C4-2B (cell line): ENCODE results near the gene IRF2BP2.

Experiments
- ZFX ChIP-seq: fragments of 450-650 bp; IDR thresholded peaks from 2 replicates; pipeline ENCODE4 v1.6.1; 2017
- TF ChIP-seq, protein P1 (sequence below): fragments of 450-650 bp; conservative IDR thresholded peaks from 2 replicates; pipeline ENCODE4 v1.5.1; 2017; ENCODE audit warnings: mild to moderate bottlenecking

DNA sequence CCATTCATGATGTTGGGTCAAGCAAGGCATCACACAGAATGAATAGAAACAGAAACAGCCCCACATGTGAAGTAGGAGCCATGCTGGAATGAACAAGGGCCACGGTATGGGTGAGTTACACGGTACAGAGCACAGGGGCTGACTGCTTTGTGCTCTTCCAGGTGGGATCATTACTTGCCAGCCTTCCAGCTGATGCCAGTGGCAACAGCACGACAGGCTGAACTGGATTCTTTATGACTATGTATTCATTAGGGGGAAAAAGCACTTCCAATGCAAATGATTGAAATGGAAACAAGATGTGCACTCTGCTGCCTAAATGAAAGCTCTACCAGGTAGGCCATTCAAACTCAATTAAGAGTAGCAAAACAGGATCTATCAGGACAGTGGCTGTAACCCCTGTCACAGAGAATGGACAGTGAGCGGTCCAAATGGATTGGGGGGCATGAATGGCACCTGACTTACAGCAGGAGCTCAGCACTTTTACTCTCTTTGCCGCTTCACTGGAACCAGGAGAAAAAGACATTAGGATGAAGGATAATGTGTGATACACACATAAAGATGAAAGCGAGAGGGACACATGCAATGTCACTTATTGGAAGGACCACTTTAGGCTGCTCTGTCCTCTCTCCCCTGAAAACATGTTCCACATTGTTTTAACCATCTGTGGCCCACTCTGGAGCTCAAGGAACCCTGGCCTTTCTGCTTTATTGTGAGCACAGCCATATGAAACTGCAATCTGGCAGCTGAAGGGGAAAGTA lies 23.4 kb upstream of the IRF2BP2 start:
- TF ChIP-seq, protein P1, sequence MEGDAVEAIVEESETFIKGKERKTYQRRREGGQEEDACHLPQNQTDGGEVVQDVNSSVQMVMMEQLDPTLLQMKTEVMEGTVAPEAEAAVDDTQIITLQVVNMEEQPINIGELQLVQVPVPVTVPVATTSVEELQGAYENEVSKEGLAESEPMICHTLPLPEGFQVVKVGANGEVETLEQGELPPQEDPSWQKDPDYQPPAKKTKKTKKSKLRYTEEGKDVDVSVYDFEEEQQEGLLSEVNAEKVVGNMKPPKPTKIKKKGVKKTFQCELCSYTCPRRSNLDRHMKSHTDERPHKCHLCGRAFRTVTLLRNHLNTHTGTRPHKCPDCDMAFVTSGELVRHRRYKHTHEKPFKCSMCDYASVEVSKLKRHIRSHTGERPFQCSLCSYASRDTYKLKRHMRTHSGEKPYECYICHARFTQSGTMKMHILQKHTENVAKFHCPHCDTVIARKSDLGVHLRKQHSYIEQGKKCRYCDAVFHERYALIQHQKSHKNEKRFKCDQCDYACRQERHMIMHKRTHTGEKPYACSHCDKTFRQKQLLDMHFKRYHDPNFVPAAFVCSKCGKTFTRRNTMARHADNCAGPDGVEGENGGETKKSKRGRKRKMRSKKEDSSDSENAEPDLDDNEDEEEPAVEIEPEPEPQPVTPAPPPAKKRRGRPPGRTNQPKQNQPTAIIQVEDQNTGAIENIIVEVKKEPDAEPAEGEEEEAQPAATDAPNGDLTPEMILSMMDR, result no peak
- no peak for TF ChIP-seq ZFX
